ENCODE results near the gene ARHGEF4.

Gene ARHGEF4

DNA sequence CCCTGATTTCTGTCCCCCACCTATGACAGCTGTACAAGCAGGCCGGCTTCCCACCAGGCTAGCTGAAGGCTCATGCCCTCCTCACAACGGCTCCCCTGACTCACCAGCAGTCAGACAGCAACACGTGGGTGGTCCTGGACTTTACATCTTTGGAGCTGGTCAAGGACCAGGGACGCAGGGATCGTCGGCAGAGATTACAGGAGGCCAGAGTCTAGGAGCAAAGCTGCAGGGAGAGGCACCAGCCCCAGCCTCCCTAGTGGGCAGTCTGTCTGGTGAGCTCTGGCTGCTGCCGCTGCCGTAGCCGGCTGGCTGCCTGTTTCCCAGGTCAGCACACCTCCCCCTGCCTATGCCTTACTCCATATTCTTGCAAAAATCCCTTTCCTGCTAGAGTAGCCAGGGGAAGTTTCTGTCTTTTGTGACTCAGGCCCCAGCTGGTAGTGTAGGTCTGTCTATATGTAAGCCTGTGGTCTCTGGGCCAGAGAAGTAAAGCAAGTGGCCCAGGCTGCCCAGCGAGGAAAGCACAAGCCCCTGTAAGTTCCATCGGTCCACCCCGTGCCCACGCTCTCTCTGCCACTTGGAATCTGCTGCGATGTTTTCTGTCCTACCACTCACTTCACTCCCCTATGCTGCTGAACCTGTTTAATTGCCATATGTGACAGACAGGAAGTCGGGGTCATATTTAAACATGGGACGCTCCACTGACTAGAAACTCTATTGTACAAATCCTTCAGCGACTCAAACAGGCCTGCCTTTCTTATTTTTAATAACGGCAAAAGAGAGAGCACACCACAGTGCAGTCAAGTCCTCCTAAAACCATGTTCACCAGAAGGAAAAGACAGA is 2.4 kb upstream of the ARHGEF4 start:
- TF ChIP-seq EZH2phosphoT487 (IDR thresholded peaks at IDR 0.05; ENCODE audit: borderline replicate concordance), result no peak
- TF ChIP-seq, protein P1, sequence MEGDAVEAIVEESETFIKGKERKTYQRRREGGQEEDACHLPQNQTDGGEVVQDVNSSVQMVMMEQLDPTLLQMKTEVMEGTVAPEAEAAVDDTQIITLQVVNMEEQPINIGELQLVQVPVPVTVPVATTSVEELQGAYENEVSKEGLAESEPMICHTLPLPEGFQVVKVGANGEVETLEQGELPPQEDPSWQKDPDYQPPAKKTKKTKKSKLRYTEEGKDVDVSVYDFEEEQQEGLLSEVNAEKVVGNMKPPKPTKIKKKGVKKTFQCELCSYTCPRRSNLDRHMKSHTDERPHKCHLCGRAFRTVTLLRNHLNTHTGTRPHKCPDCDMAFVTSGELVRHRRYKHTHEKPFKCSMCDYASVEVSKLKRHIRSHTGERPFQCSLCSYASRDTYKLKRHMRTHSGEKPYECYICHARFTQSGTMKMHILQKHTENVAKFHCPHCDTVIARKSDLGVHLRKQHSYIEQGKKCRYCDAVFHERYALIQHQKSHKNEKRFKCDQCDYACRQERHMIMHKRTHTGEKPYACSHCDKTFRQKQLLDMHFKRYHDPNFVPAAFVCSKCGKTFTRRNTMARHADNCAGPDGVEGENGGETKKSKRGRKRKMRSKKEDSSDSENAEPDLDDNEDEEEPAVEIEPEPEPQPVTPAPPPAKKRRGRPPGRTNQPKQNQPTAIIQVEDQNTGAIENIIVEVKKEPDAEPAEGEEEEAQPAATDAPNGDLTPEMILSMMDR (conservative IDR thresholded peaks at IDR 0.05; ENCODE audit: low read length), result no peak
- no peaks in the 10 kb centered on the region for H3K36me3 ChIP-seq (ENCODE audit: insufficient read depth, low read length)
- H3K9ac ChIP-seq (ENCODE audit: low read depth, low read length, poor library complexity, severe bottlenecking), result no peak overlapping the region
- no peaks in the 10 kb centered on the region for H3K27me3 ChIP-seq (ENCODE audit: insufficient read depth, low read length, poor library complexity, severe bottlenecking)
- H2AFZ ChIP-seq (ENCODE audit: low read length), result 0 out of 2 replicates have a peak overlapping the region, but pooled peaks have one; percentile 27
- H3F3A ChIP-seq (ENCODE audit: low read depth), result no peaks in the 10 kb centered on the region
- H3K9me3 ChIP-seq (ENCODE audit: insufficient read depth, low read depth, low read length), result no peaks in the 10 kb centered on the region
- H3K79me2 ChIP-seq (ENCODE audit: insufficient read depth, low read length), result no peaks in the 10 kb centered on the region
- H3K4me3 ChIP-seq (ENCODE audit: low read length, poor library complexity, severe bottlenecking), result no peak overlapping the region
- H3K4me2 ChIP-seq (ENCODE audit: low read depth, low read length, poor library complexity, severe bottlenecking), result no peak overlapping the region
- H4K20me1 ChIP-seq (ENCODE audit: insufficient read depth, low read length, poor library complexity, severe bottlenecking), result no peaks in the 10 kb centered on the region
- H3K9me2 ChIP-seq (replicated peaks; ENCODE audit: low read depth, low read length), result no peaks in the 10 kb centered on the region
- H3K4me1 ChIP-seq (ENCODE audit: insufficient read depth, low read length, poor library complexity, severe bottlenecking), result no peaks in the 10 kb centered on the region

DNA sequence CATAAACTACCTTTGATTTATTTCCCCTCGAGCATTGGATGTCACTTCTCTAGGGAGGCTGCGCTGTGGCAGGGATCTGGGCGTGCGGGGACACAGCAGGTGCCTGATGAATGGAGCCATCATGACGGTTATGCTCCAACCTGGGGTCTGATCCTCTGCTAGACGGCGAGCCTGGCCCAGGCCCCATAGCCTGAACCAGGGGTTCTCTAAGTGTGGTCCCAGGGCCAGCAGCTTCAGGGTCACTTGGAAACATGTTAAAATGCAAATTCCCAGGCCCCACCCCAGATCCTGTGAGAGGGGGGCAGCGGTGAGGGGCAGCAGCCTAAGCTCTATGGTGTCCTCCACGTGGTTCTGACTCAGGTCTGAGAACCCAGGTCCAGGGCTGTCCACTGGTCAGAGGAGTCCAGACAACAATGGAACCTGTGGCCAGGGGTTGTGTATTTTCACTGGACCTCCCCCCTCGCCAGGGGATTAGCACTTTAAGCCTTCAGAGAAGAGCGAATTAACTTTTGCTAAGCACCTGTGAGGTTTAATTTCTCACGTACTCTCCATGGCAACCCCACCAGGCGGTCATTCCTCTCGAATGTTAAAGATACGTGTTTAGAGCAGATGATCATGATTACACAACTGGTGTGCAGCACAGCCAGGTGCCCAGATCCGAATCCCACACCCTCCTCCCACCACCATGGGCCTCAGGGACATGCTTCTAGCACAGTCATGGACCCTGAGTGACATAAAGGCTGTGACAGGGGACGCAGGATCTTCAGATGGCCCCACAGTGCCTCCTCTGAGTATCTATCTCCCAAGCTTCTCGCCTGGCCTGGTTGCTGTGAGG is 1.6 kb upstream of the ARHGEF4 start:
- Histone ChIP-seq H3K9me3 (ENCODE audit: insufficient read depth, low read depth, low read length) (no peaks in the 10 kb centered on the region), H3K4me1 (ENCODE audit: insufficient read depth, low read length, poor library complexity, severe bottlenecking) (no peaks in the 10 kb centered on the region), H3K4me2 (ENCODE audit: low read depth, low read length, poor library complexity, severe bottlenecking) (no peak overlapping the region), H3F3A (ENCODE audit: low read depth) (no peaks in the 10 kb centered on the region), H3K9me2 (replicated peaks; ENCODE audit: low read depth, low read length) (no peaks in the 10 kb centered on the region), H3K27me3 (ENCODE audit: insufficient read depth, low read length, poor library complexity, severe bottlenecking) (no peaks in the 10 kb centered on the region), H3K79me2 (ENCODE audit: insufficient read depth, low read length) (no peaks in the 10 kb centered on the region), H3K36me3 (ENCODE audit: insufficient read depth, low read length) (no peaks in the 10 kb centered on the region), H2AFZ (ENCODE audit: low read length) (no peak overlapping the region), H3K4me3 (ENCODE audit: low read length, poor library complexity, severe bottlenecking) (no peak overlapping the region), H4K20me1 (ENCODE audit: insufficient read depth, low read length, poor library complexity, severe bottlenecking) (no peaks in the 10 kb centered on the region), H3K9ac (ENCODE audit: low read depth, low read length, poor library complexity, severe bottlenecking) (no peak overlapping the region)
- no peak for TF ChIP-seq EZH2phosphoT487 (IDR thresholded peaks at IDR 0.05; ENCODE audit: borderline replicate concordance)
- TF ChIP-seq, protein P1 (conservative IDR thresholded peaks at IDR 0.05; ENCODE audit: low read length), result no peak

DNA sequence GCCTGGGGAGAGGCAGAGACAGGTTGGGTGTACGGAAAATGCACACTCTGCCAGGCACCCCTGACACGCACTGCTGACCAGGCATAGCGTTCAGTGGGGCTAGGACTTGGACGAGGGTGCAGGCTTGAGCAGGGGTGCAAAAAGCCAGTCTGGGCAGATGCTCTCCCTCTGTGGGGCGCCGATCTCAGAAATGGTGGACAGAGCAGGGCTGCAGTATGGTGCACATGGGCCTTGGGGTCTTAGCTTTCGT is 1.0 kb upstream of the ARHGEF4 start:
- Histone ChIP-seq H3K4me3 (ENCODE audit: low read length, poor library complexity, severe bottlenecking) (no peak overlapping the region), H2AFZ (ENCODE audit: low read length) (no peak overlapping the region), H4K20me1 (ENCODE audit: insufficient read depth, low read length, poor library complexity, severe bottlenecking) (no peaks in the 10 kb centered on the region), H3K36me3 (ENCODE audit: insufficient read depth, low read length) (no peaks in the 10 kb centered on the region), H3K4me1 (ENCODE audit: insufficient read depth, low read length, poor library complexity, severe bottlenecking) (no peaks in the 10 kb centered on the region), H3K9ac (ENCODE audit: low read depth, low read length, poor library complexity, severe bottlenecking) (no peak overlapping the region), H3K9me3 (ENCODE audit: insufficient read depth, low read depth, low read length) (no peaks in the 10 kb centered on the region), H3K9me2 (replicated peaks; ENCODE audit: low read depth, low read length) (no peaks in the 10 kb centered on the region), H3K4me2 (ENCODE audit: low read depth, low read length, poor library complexity, severe bottlenecking) (no peak overlapping the region), H3K27me3 (ENCODE audit: insufficient read depth, low read length, poor library complexity, severe bottlenecking) (no peaks in the 10 kb centered on the region), H3F3A (ENCODE audit: low read depth) (no peaks in the 10 kb centered on the region), H3K79me2 (ENCODE audit: insufficient read depth, low read length) (no peaks in the 10 kb centered on the region)
- TF ChIP-seq EZH2phosphoT487 (IDR thresholded peaks at IDR 0.05; ENCODE audit: borderline replicate concordance), result no peak
- TF ChIP-seq, protein P1 (conservative IDR thresholded peaks at IDR 0.05; ENCODE audit: low read length), result no peak

All from Loucy (cell line).